DOHH2 (cell line): Measurements from ENCODE around the gene NUP98.

Source experiments
- H3F3A ChIP-seq: fragments of 200-600 bp; sonication (generic), shearing (Covaris generic); 2 replicates; pipeline ENCODE4 v1.6.0; 2016; ENCODE audit warnings: antibody characterized with exemption, mild to moderate bottlenecking; ENCODE audit not compliant: control insufficient read depth, insufficient read depth
- H3K27ac ChIP-seq: fragments of 200-600 bp; sonication (generic); 2 replicates; pipeline ENCODE4 v1.5.1; 2014; ENCODE audit warnings: low read depth, mild to moderate bottlenecking, low read length, moderate library complexity
- H3K27me3 ChIP-seq: fragments of 200-600 bp; sonication (generic); 2 replicates; pipeline ENCODE4 v1.6.1; 2014; ENCODE audit warnings: mild to moderate bottlenecking, low read length, mixed read lengths; ENCODE audit not compliant: control insufficient read depth
- H3K36me3 ChIP-seq: fragments of 200-600 bp; sonication (generic); 2 replicates; pipeline ENCODE4 v1.6.1; 2014; ENCODE audit warnings: mild to moderate bottlenecking, low read length, moderate library complexity, mixed read lengths; ENCODE audit not compliant: control insufficient read depth
- H3K4me1 ChIP-seq: fragments of 200-600 bp; sonication (generic); 2 replicates; pipeline ENCODE4 v1.6.1; 2014; ENCODE audit warnings: mild to moderate bottlenecking, low read length, mixed read lengths; ENCODE audit not compliant: control insufficient read depth
- H3K4me2 ChIP-seq: fragments of 200-600 bp; sonication (generic); 2 replicates; pipeline ENCODE4 v1.6.0; 2014; ENCODE audit warnings: mild to moderate bottlenecking, low read length, moderate library complexity
- H3K4me3 ChIP-seq: fragments of 200-600 bp; sonication (generic); 2 replicates; pipeline ENCODE4 v1.5.1; 2014; ENCODE audit warnings: mild to moderate bottlenecking, low read length, mixed read lengths
- H3K79me2 ChIP-seq: fragments of 200-600 bp; sonication (generic); 2 replicates; pipeline ENCODE4 v1.6.1; 2014; ENCODE audit warnings: mild to moderate bottlenecking, low read length, mixed read lengths; ENCODE audit not compliant: control insufficient read depth
- H3K9me2 ChIP-seq: fragments of 200-600 bp; sonication (generic); replicated peaks from 2 replicates; pipeline ENCODE4 v1.6.1; 2014; ENCODE audit warnings: mild to moderate bottlenecking, low read length, mixed read lengths; ENCODE audit not compliant: control insufficient read depth
- H3K9me3 ChIP-seq: fragments of 200-600 bp; sonication (generic); 2 replicates; pipeline ENCODE4 v1.6.1; 2014; ENCODE audit warnings: antibody characterized with exemption, low read length, mixed read lengths; ENCODE audit not compliant: control insufficient read depth, insufficient read depth
- H4K20me1 ChIP-seq: fragments of 200-600 bp; sonication (generic); 2 replicates; pipeline ENCODE4 v1.6.0; 2014; ENCODE audit warnings: low read depth, mild to moderate bottlenecking, antibody characterized with exemption, low read length, moderate library complexity; ENCODE audit not compliant: control insufficient read depth, insufficient read depth
- EZH2phosphoT487 ChIP-seq: fragments of 200-600 bp; sonication (generic); IDR thresholded peaks from 2 replicates; pipeline ENCODE4 v1.6.1; 2017; ENCODE audit warnings: borderline replicate concordance, mild to moderate bottlenecking, antibody characterized with exemption, low read length, moderate library complexity, mixed read lengths
- TF ChIP-seq, protein P1 (sequence below): fragments of 200-600 bp; sonication (generic); IDR thresholded peaks from one replicate; pipeline ENCODE4 v1.5.1; 2014; ENCODE audit warnings: antibody characterized with exemption, mild to moderate bottlenecking, low read depth, low read length; ENCODE audit not compliant: poor library complexity, severe bottlenecking

NUP98 gene

DNA sequence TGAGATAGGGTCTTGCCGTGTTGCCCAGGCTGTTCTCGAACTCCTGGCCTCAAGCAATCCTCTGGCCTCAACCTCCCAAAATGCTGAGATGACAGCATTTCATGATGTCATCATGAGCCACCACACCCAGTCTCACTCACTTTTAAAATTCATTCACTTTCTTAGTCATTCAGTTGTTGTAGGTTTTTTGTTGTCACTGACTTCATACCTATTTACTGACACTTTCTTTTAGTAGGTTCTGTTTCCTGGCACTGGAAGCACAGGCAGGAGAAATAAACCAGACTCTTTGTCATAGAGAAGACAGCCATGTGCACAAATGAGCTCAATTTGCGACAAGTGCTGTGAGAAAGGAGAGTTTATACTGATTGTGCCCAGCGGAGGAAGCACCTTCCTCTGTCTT lies 166.0 kb downstream of the NUP98 start:
- H3F3A ChIP-seq, result no peaks in the 10 kb centered on the region
- H3K79me2 ChIP-seq, result no peaks in the 10 kb centered on the region
- H3K27ac ChIP-seq, result no peak overlapping the region
- no peaks in the 10 kb centered on the region for H3K27me3 ChIP-seq
- H3K4me1 ChIP-seq, result no peaks in the 10 kb centered on the region
- no peak overlapping the region for H3K4me3 ChIP-seq
- H3K9me2 ChIP-seq, result no peaks in the 10 kb centered on the region
- no peak overlapping the region for H3K4me2 ChIP-seq
- no peaks in the 10 kb centered on the region for H3K9me3 ChIP-seq
- TF ChIP-seq EZH2phosphoT487, result no peak
- TF ChIP-seq, protein P1, sequence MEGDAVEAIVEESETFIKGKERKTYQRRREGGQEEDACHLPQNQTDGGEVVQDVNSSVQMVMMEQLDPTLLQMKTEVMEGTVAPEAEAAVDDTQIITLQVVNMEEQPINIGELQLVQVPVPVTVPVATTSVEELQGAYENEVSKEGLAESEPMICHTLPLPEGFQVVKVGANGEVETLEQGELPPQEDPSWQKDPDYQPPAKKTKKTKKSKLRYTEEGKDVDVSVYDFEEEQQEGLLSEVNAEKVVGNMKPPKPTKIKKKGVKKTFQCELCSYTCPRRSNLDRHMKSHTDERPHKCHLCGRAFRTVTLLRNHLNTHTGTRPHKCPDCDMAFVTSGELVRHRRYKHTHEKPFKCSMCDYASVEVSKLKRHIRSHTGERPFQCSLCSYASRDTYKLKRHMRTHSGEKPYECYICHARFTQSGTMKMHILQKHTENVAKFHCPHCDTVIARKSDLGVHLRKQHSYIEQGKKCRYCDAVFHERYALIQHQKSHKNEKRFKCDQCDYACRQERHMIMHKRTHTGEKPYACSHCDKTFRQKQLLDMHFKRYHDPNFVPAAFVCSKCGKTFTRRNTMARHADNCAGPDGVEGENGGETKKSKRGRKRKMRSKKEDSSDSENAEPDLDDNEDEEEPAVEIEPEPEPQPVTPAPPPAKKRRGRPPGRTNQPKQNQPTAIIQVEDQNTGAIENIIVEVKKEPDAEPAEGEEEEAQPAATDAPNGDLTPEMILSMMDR, result no peak
- H4K20me1 ChIP-seq, result no peaks in the 10 kb centered on the region
- no peaks in the 10 kb centered on the region for H3K36me3 ChIP-seq

DNA sequence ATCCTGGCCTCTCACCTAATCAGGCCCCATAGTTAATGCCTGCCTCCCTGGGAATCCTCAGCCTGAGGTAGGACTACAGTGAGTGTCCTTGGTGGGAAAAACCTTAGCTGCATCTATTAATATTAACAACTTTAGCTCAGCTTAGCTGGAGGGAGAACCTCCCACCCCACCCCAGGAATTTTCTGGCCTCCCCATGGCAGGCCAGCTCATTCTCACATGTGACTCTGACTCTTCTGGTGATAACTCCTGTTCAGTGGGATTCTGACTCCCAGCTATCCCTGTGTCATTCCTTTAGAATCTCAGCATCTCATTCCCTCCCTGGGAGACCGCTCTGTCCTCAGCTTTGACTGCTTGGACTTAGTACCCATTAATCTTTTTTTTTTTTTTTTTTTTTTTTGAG lies 170.1 kb downstream of the NUP98 start:
- Histone ChIP-seq H3K27me3 (no peaks in the 10 kb centered on the region), H3K4me2 (no peak overlapping the region), H4K20me1 (no peaks in the 10 kb centered on the region), H3K36me3 (no peaks in the 10 kb centered on the region), H3K4me3 (no peak overlapping the region), H3K9me3 (no peaks in the 10 kb centered on the region), H3F3A (no peaks in the 10 kb centered on the region), H3K27ac (no peak overlapping the region), H3K4me1 (no peaks in the 10 kb centered on the region), H3K79me2 (no peaks in the 10 kb centered on the region), H3K9me2 (no peaks in the 10 kb centered on the region)
- TF ChIP-seq, protein P1, result no peak
- TF ChIP-seq EZH2phosphoT487, result no peak

DNA sequence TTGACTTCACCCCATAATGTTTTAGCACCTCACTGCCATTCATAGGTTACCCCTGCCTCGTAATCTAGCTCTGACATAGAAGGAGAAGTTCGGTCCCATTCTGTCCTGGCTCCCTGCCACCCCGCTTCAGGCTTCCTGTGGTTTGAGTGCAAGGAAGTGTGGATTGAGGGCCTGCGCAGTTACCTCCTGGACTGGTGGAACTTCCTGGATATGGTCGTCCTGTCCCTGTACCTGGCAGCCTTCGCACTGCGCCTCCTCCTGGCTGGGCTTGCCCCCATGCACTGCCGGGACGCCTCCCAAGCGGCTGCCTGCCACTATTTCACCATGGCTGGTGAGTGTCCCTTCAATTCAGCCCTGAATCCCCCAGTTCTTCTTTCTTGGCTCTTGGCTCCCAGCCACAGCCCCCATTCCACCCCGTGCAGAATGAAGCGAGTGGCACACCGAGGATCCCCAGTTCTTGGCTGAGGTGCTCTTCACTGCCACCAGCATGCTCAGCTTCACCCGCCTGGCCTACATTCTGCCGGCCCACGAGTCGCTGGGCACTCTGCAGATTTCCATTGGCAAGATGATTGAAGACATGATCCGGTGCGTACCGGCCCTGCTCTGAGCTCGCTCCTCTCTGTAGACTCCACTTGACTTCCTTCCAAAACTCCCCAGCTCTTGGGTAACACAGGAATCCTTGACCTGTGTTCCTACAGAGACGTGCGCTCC lies 170.9 kb downstream of the NUP98 start:
- no peak overlapping the region for H3K4me2 ChIP-seq
- TF ChIP-seq EZH2phosphoT487, result no peak
- TF ChIP-seq, protein P1, result no peak
- H3K9me3 ChIP-seq, result no peaks in the 10 kb centered on the region
- H3K36me3 ChIP-seq, result no peaks in the 10 kb centered on the region
- no peaks in the 10 kb centered on the region for H3K9me2 ChIP-seq
- H3K4me1 ChIP-seq, result no peaks in the 10 kb centered on the region
- no peaks in the 10 kb centered on the region for H3K27me3 ChIP-seq
- H3K79me2 ChIP-seq, result no peaks in the 10 kb centered on the region
- H3K27ac ChIP-seq, result no peak overlapping the region
- no peaks in the 10 kb centered on the region for H4K20me1 ChIP-seq
- H3K4me3 ChIP-seq, result no peak overlapping the region
- no peaks in the 10 kb centered on the region for H3F3A ChIP-seq
